Measurements from ENCODE around the gene FAH. TPM values are rescaled to one million over a fixed set of nuclear protein-coding genes. Genes with fewer than 3 reads are reported as not detected.

The FAH gene
- total and polyA plus RNA-seq, 2 experiments from 2014 or later, result 16.3 to 20.3 TPM

GRCh38 chr15:80228959-80229610, 76.3 kb downstream of the FAH start:
- no peak overlapping the region for H3K27ac ChIP-seq (ENCODE audit: low read depth)
- Mint-ChIP-seq H3K4me3 (no peak overlapping the region), H3K36me3 (ENCODE audit: low read depth) (no peaks in the 10 kb centered on the region), H3K27me3 (ENCODE audit: insufficient read depth, low read depth, poor library complexity) (peaks cover 8% of the 10 kb centered on the region), H3K27ac (no peak overlapping the region), H3K4me1 (peaks cover 8% of the 10 kb centered on the region), H3K9me3 (no peaks in the 10 kb centered on the region)
- no peaks in the 10 kb centered on the region for H3K36me3 ChIP-seq (ENCODE audit: insufficient read depth)
- no peaks in the 10 kb centered on the region for H3K79me2 ChIP-seq (replicated peaks; ENCODE audit: insufficient read depth)
- ATAC-seq (no peak), DNase-seq (ENCODE audit: low spot score) (no peak)
- no peak for TF ChIP-seq STAT1 (IDR thresholded peaks at IDR 0.05; ENCODE audit: unreplicated experiment)
- no peak for TF ChIP-seq ZNF331 (CRISPR knock-in tag; IDR thresholded peaks at IDR 0.05; ENCODE audit: low read depth)
- H2AFZ ChIP-seq, result no peak overlapping the region
- H3K4me1 ChIP-seq (ENCODE audit: insufficient read depth), result peaks cover 4% of the 10 kb centered on the region; the same call in 1 of the 2 replicates
- H3K4me3 ChIP-seq, result no peak overlapping the region
- H3F3A ChIP-seq (replicated peaks; ENCODE audit: low read depth), result no peaks in the 10 kb centered on the region
- no peak overlapping the region for H3K4me2 ChIP-seq
- H4K20me1 ChIP-seq (replicated peaks; ENCODE audit: insufficient read depth), result no peaks in the 10 kb centered on the region
- H3K27me3 ChIP-seq (ENCODE audit: insufficient read depth), result no peaks in the 10 kb centered on the region
- no peaks in the 10 kb centered on the region for H3K9me2 ChIP-seq (ENCODE audit: insufficient read depth)

GRCh38 chr15:80231371-80231770, 78.6 kb downstream of the FAH start:
- H3K27ac ChIP-seq (ENCODE audit: low read depth), result no peak overlapping the region
- TF ChIP-seq POLR2AphosphoS5 (IDR thresholded peaks at IDR 0.05; ENCODE audit: low read depth), result no peak
- no peak for TF ChIP-seq ZNF114 (CRISPR knock-in tag; IDR thresholded peaks at IDR 0.05)
- TF ChIP-seq CTCF (conservative IDR thresholded peaks at IDR 0.05; ENCODE audit: low read depth in 2 of 2), result no peak
- no peak for TF ChIP-seq STAT1 (IDR thresholded peaks at IDR 0.05; ENCODE audit: unreplicated experiment)
- TF ChIP-seq JUNB (IDR thresholded peaks at IDR 0.05; ENCODE audit: unreplicated experiment), result no peak
- no peak for TF ChIP-seq CREB1 (CRISPR knock-in tag; IDR thresholded peaks at IDR 0.05; ENCODE audit: low read depth)
- TF ChIP-seq, protein P1, sequence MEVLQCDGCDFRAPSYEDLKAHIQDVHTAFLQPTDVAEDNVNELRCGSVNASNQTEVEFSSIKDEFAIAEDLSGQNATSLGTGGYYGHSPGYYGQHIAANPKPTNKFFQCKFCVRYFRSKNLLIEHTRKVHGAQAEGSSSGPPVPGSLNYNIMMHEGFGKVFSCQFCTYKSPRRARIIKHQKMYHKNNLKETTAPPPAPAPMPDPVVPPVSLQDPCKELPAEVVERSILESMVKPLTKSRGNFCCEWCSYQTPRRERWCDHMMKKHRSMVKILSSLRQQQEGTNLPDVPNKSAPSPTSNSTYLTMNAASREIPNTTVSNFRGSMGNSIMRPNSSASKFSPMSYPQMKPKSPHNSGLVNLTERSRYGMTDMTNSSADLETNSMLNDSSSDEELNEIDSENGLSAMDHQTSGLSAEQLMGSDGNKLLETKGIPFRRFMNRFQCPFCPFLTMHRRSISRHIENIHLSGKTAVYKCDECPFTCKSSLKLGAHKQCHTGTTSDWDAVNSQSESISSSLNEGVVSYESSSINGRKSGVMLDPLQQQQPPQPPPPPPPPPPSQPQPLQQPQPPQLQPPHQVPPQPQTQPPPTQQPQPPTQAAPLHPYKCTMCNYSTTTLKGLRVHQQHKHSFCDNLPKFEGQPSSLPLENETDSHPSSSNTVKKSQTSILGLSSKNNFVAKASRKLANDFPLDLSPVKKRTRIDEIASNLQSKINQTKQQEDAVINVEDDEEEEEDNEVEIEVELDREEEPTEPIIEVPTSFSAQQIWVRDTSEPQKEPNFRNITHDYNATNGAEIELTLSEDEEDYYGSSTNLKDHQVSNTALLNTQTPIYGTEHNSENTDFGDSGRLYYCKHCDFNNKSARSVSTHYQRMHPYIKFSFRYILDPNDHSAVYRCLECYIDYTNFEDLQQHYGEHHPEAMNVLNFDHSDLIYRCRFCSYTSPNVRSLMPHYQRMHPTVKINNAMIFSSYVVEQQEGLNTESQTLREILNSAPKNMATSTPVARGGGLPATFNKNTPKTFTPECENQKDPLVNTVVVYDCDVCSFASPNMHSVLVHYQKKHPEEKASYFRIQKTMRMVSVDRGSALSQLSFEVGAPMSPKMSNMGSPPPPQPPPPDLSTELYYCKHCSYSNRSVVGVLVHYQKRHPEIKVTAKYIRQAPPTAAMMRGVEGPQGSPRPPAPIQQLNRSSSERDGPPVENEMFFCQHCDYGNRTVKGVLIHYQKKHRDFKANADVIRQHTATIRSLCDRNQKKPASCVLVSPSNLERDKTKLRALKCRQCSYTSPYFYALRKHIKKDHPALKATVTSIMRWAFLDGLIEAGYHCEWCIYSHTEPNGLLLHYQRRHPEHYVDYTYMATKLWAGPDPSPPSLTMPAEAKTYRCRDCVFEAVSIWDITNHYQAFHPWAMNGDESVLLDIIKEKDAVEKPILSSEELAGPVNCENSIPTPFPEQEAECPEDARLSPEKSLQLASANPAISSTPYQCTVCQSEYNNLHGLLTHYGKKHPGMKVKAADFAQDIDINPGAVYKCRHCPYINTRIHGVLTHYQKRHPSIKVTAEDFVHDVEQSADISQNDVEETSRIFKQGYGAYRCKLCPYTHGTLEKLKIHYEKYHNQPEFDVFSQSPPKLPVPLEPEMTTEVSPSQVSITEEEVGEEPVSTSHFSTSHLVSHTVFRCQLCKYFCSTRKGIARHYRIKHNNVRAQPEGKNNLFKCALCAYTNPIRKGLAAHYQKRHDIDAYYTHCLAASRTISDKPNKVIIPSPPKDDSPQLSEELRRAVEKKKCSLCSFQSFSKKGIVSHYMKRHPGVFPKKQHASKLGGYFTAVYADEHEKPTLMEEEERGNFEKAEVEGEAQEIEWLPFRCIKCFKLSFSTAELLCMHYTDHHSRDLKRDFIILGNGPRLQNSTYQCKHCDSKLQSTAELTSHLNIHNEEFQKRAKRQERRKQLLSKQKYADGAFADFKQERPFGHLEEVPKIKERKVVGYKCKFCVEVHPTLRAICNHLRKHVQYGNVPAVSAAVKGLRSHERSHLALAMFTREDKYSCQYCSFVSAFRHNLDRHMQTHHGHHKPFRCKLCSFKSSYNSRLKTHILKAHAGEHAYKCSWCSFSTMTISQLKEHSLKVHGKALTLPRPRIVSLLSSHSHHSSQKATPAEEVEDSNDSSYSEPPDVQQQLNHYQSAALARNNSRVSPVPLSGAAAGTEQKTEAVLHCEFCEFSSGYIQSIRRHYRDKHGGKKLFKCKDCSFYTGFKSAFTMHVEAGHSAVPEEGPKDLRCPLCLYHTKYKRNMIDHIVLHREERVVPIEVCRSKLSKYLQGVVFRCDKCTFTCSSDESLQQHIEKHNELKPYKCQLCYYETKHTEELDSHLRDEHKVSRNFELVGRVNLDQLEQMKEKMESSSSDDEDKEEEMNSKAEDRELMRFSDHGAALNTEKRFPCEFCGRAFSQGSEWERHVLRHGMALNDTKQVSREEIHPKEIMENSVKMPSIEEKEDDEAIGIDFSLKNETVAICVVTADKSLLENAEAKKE (CRISPR knock-in tag; IDR thresholded peaks at IDR 0.05), result no peak
- TF ChIP-seq EZH2phosphoT487 (IDR thresholded peaks at IDR 0.05; ENCODE audit: unreplicated experiment), result no peak
- no peak for TF ChIP-seq ETS1 (IDR thresholded peaks at IDR 0.05)
- no peak for TF ChIP-seq ZNF331 (CRISPR knock-in tag; IDR thresholded peaks at IDR 0.05; ENCODE audit: low read depth)
- no peak for TF ChIP-seq NANOG (IDR thresholded peaks at IDR 0.05; ENCODE audit: borderline replicate concordance)
- TF ChIP-seq EZH2 (IDR thresholded peaks at IDR 0.05; ENCODE audit: low read depth, unreplicated experiment), result no peak

More at GRCh38 chr15:80231371-80231770, 78.6 kb downstream of the FAH start:
- H3K27ac Mint-ChIP-seq, result no peak overlapping the region
- H3K36me3 Mint-ChIP-seq (ENCODE audit: low read depth), result no peaks in the 10 kb centered on the region
- Histone ChIP-seq H3K9me2 (ENCODE audit: insufficient read depth) (no peaks in the 10 kb centered on the region), H3K27me3 (ENCODE audit: insufficient read depth) (no peaks in the 10 kb centered on the region), H3F3A (replicated peaks; ENCODE audit: low read depth) (no peaks in the 10 kb centered on the region), H3K79me2 (replicated peaks; ENCODE audit: insufficient read depth) (no peaks in the 10 kb centered on the region), H3K4me1 (ENCODE audit: insufficient read depth) (peaks cover 4% of the 10 kb centered on the region; the same call in 1 of the 2 replicates), H3K4me3 (no peak overlapping the region), H2AFZ (no peak overlapping the region), H3K4me2 (no peak overlapping the region), H4K20me1 (replicated peaks; ENCODE audit: insufficient read depth) (no peaks in the 10 kb centered on the region), H3K36me3 (ENCODE audit: insufficient read depth) (no peaks in the 10 kb centered on the region)
- H3K9me3 Mint-ChIP-seq, result no peaks in the 10 kb centered on the region
- H3K4me1 Mint-ChIP-seq, result peaks cover 8% of the 10 kb centered on the region
- DNase-seq (ENCODE audit: low spot score) (no peak), ATAC-seq (no peak)
- H3K27me3 Mint-ChIP-seq (ENCODE audit: insufficient read depth, low read depth, poor library complexity), result peaks cover 8% of the 10 kb centered on the region
- H3K4me3 Mint-ChIP-seq, result no peak overlapping the region
